ENCODE results near the gene SKI. TPM values are rescaled to one million over a fixed set of nuclear protein-coding genes. Genes with fewer than 3 reads are reported as not detected.

Gene SKI
- total RNA-seq, 1 donor, result 48.9 TPM

GRCh38 chr1:2274929-2275475, 46.9 kb downstream of the SKI start:
- peak; percentile 86 for DNase-seq (ENCODE audit: insufficient read length, low spot score, missing footprints)
- H3K4me3 ChIP-seq (ENCODE audit: insufficient read depth, low read length), result no peak overlapping the region
- TF ChIP-seq CTCF (IDR thresholded peaks at IDR 0.05; ENCODE audit: extremely low read depth, low read depth, low read length), result no peak
- no peaks in the 10 kb centered on the region for H3K27me3 ChIP-seq (ENCODE audit: insufficient read depth, low read length)
- peaks cover 100% of the 10 kb centered on the region for H3K79me2 ChIP-seq (ENCODE audit: insufficient read depth, low read length)
- H3K36me3 ChIP-seq (ENCODE audit: insufficient read depth, low read length), result peaks cover 7% of the 10 kb centered on the region
- no peak overlapping the region for H2AFZ ChIP-seq (ENCODE audit: low read length)
- peaks cover 2% of the 10 kb centered on the region for H3K9me3 ChIP-seq (ENCODE audit: low read depth, low read length)
- H4K20me1 ChIP-seq (ENCODE audit: insufficient read depth, low read length), result peaks cover 92% of the 10 kb centered on the region
- peak overlapping the region; percentile 53 for H3K27ac ChIP-seq (ENCODE audit: low read depth, low read length)
- no peak overlapping the region for H3K4me2 ChIP-seq (ENCODE audit: insufficient read depth, low read length)
- peaks cover 62% of the 10 kb centered on the region for H3K4me1 ChIP-seq (ENCODE audit: insufficient read depth, low read length)

GRCh38 chr1:2275796-2276536, 47.8 kb downstream of the SKI start:
- peaks cover 2% of the 10 kb centered on the region for H3K9me3 ChIP-seq (ENCODE audit: low read depth, low read length)

GRCh38 chr1:2276803-2277580, 48.9 kb downstream of the SKI start:
- H3K36me3 ChIP-seq (ENCODE audit: insufficient read depth, low read length), result peaks cover 7% of the 10 kb centered on the region
- H3K4me3 ChIP-seq (ENCODE audit: insufficient read depth, low read length), result no peak overlapping the region
- no peak overlapping the region for H2AFZ ChIP-seq (ENCODE audit: low read length)
- H3K4me2 ChIP-seq (ENCODE audit: insufficient read depth, low read length), result peak overlapping the region; percentile 23
- H3K4me1 ChIP-seq (ENCODE audit: insufficient read depth, low read length), result peaks cover 49% of the 10 kb centered on the region
- H3K27me3 ChIP-seq (ENCODE audit: insufficient read depth, low read length), result no peaks in the 10 kb centered on the region
- DNase-seq (ENCODE audit: insufficient read length, low spot score, missing footprints), result peak; percentile 83
- peak overlapping the region; percentile 61 for H3K27ac ChIP-seq (ENCODE audit: low read depth, low read length)
- H3K79me2 ChIP-seq (ENCODE audit: insufficient read depth, low read length), result peaks cover 83% of the 10 kb centered on the region
- TF ChIP-seq CTCF (IDR thresholded peaks at IDR 0.05; ENCODE audit: extremely low read depth, low read depth, low read length), result no peak
- H3K9me3 ChIP-seq (ENCODE audit: low read depth, low read length), result peaks cover 2% of the 10 kb centered on the region
- peaks cover 72% of the 10 kb centered on the region for H4K20me1 ChIP-seq (ENCODE audit: insufficient read depth, low read length)

More at GRCh38 chr1:2275796-2276536, 47.8 kb downstream of the SKI start:
- peaks cover 52% of the 10 kb centered on the region for H3K4me1 ChIP-seq (ENCODE audit: insufficient read depth, low read length)
- peak; percentile 87 for DNase-seq (ENCODE audit: insufficient read length, low spot score, missing footprints)
- peaks cover 94% of the 10 kb centered on the region for H3K79me2 ChIP-seq (ENCODE audit: insufficient read depth, low read length)
- no peaks in the 10 kb centered on the region for H3K27me3 ChIP-seq (ENCODE audit: insufficient read depth, low read length)
- H3K36me3 ChIP-seq (ENCODE audit: insufficient read depth, low read length), result peaks cover 7% of the 10 kb centered on the region
- H3K4me3 ChIP-seq (ENCODE audit: insufficient read depth, low read length), result no peak overlapping the region
- peaks cover 82% of the 10 kb centered on the region for H4K20me1 ChIP-seq (ENCODE audit: insufficient read depth, low read length)
- H3K4me2 ChIP-seq (ENCODE audit: insufficient read depth, low read length), result no peak overlapping the region
- peak overlapping the region; percentile 61 for H3K27ac ChIP-seq (ENCODE audit: low read depth, low read length)
- no peak for TF ChIP-seq CTCF (IDR thresholded peaks at IDR 0.05; ENCODE audit: extremely low read depth, low read depth, low read length)
- H2AFZ ChIP-seq (ENCODE audit: low read length), result no peak overlapping the region
